ENCODE results near the gene PCDHB9.
"Not testable (repeated sequence)": the region's sequence is repeated elsewhere in the genome, so short reads cannot be mapped to it uniquely, and the experiment has no call there.

PCDHB9 gene

GRCh38 chr5:141189131-141189530 lies 2.2 kb downstream of the PCDHB9 start:
- not testable (repeated sequence) for H3K4me1 ChIP-seq (ENCODE audit: control insufficient read depth, insufficient read depth, low read length, unreplicated experiment); H3K36me3 ChIP-seq (ENCODE audit: insufficient read depth, low read length); H2AFZ ChIP-seq (ENCODE audit: low read length, unreplicated experiment); H3K27me3 ChIP-seq (ENCODE audit: insufficient read depth, low read length); H3K4me3 ChIP-seq (ENCODE audit: low read depth, low read length); H3K79me2 ChIP-seq (ENCODE audit: control insufficient read depth, insufficient read depth, low read length, unreplicated experiment); H3K27ac ChIP-seq (ENCODE audit: low read depth, low read length)

GRCh38 chr5:141192110-141192725 lies 5.3 kb downstream of the PCDHB9 start, which contains the start of gene PCDHB10:
Gene PCDHB10 (plus strand): TSS chr5:141192353. CDS start chr5:141192553, 200 bp downstream.
- no peak within 1 kb of the TSS for H3K27ac ChIP-seq (ENCODE audit: low read depth, low read length)
- H3K36me3 ChIP-seq (ENCODE audit: insufficient read depth, low read length): no peaks in the 10 kb centered on the region
- no peak within 1 kb of the TSS for H3K4me3 ChIP-seq (ENCODE audit: low read depth, low read length)
- peaks cover 8% of the 10 kb centered on the region; the same call in 1 of the 2 replicates for H3K27me3 ChIP-seq (ENCODE audit: insufficient read depth, low read length)
- no peaks in the 10 kb centered on the region for H3K4me1 ChIP-seq (ENCODE audit: control insufficient read depth, insufficient read depth, low read length, unreplicated experiment)
- H3K79me2 ChIP-seq (ENCODE audit: control insufficient read depth, insufficient read depth, low read length, unreplicated experiment): no peaks in the 10 kb centered on the region
- no peak within 1 kb of the TSS for H2AFZ ChIP-seq (ENCODE audit: low read length, unreplicated experiment)

GRCh38 chr5:141194332-141194731 lies 7.4 kb downstream of the PCDHB9 start:
- H3K36me3 ChIP-seq (ENCODE audit: insufficient read depth, low read length); H3K79me2 ChIP-seq (ENCODE audit: control insufficient read depth, insufficient read depth, low read length, unreplicated experiment); H3K27ac ChIP-seq (ENCODE audit: low read depth, low read length); H3K4me1 ChIP-seq (ENCODE audit: control insufficient read depth, insufficient read depth, low read length, unreplicated experiment); H3K4me3 ChIP-seq (ENCODE audit: low read depth, low read length); H3K27me3 ChIP-seq (ENCODE audit: insufficient read depth, low read length); H2AFZ ChIP-seq (ENCODE audit: low read length, unreplicated experiment): not testable (repeated sequence)

- Histone ChIP-seq H3K4me1 (ENCODE audit: control insufficient read depth, insufficient read depth, low read length, unreplicated experiment) (no peaks in the 10 kb centered on the region), H3K36me3 (ENCODE audit: insufficient read depth, low read length) (no peaks in the 10 kb centered on the region), H3K79me2 (ENCODE audit: control insufficient read depth, insufficient read depth, low read length, unreplicated experiment) (no peaks in the 10 kb centered on the region), H2AFZ (ENCODE audit: low read length, unreplicated experiment) (no peak overlapping the region), H3K27ac (ENCODE audit: low read depth, low read length) (no peak overlapping the region), H3K27me3 (ENCODE audit: insufficient read depth, low read length) (peaks cover 6% of the 10 kb centered on the region; the same call in 1 of the 2 replicates), H3K4me3 (ENCODE audit: low read depth, low read length) (no peak overlapping the region)
Observed at GRCh38 chr5:141196363-141196762, 9.4 kb downstream of the PCDHB9 start.

GRCh38 chr5:141199359-141200235 lies 12.6 kb downstream of the PCDHB9 start, which contains the start of gene PCDHB11:
Gene PCDHB11 (plus strand): TSS chr5:141199627. CDS start chr5:141199775, 148 bp downstream.
- H3K27ac ChIP-seq (ENCODE audit: low read depth, low read length): no peak within 1 kb of the TSS
- no peaks in the 10 kb centered on the region for H3K4me1 ChIP-seq (ENCODE audit: control insufficient read depth, insufficient read depth, low read length, unreplicated experiment)
- no peaks in the 10 kb centered on the region for H3K36me3 ChIP-seq (ENCODE audit: insufficient read depth, low read length)
- no peaks in the 10 kb centered on the region for H3K27me3 ChIP-seq (ENCODE audit: insufficient read depth, low read length)
- H3K79me2 ChIP-seq (ENCODE audit: control insufficient read depth, insufficient read depth, low read length, unreplicated experiment): no peaks in the 10 kb centered on the region
- no peak within 1 kb of the TSS for H3K4me3 ChIP-seq (ENCODE audit: low read depth, low read length)
- no peak within 1 kb of the TSS for H2AFZ ChIP-seq (ENCODE audit: low read length, unreplicated experiment)

GRCh38 chr5:141201126-141201525 lies 14.2 kb downstream of the PCDHB9 start:
- not testable (repeated sequence) for H3K4me1 ChIP-seq (ENCODE audit: control insufficient read depth, insufficient read depth, low read length, unreplicated experiment); H3K79me2 ChIP-seq (ENCODE audit: control insufficient read depth, insufficient read depth, low read length, unreplicated experiment); H3K27me3 ChIP-seq (ENCODE audit: insufficient read depth, low read length); H3K4me3 ChIP-seq (ENCODE audit: low read depth, low read length); H3K27ac ChIP-seq (ENCODE audit: low read depth, low read length); H2AFZ ChIP-seq (ENCODE audit: low read length, unreplicated experiment); H3K36me3 ChIP-seq (ENCODE audit: insufficient read depth, low read length)

GRCh38 chr5:141201646-141202045 lies 14.7 kb downstream of the PCDHB9 start:
- not testable (repeated sequence) for H3K4me1 ChIP-seq (ENCODE audit: control insufficient read depth, insufficient read depth, low read length, unreplicated experiment); H3K27me3 ChIP-seq (ENCODE audit: insufficient read depth, low read length); H2AFZ ChIP-seq (ENCODE audit: low read length, unreplicated experiment); H3K36me3 ChIP-seq (ENCODE audit: insufficient read depth, low read length); H3K27ac ChIP-seq (ENCODE audit: low read depth, low read length); H3K4me3 ChIP-seq (ENCODE audit: low read depth, low read length); H3K79me2 ChIP-seq (ENCODE audit: control insufficient read depth, insufficient read depth, low read length, unreplicated experiment)

- Histone ChIP-seq H3K27ac (ENCODE audit: low read depth, low read length) (no peak within 1 kb of the TSS), H2AFZ (ENCODE audit: low read length, unreplicated experiment) (no peak within 1 kb of the TSS), H3K27me3 (ENCODE audit: insufficient read depth, low read length) (peaks cover 30% of the 10 kb centered on the region), H3K36me3 (ENCODE audit: insufficient read depth, low read length) (no peaks in the 10 kb centered on the region), H3K4me1 (ENCODE audit: control insufficient read depth, insufficient read depth, low read length, unreplicated experiment) (no peaks in the 10 kb centered on the region), H3K4me3 (ENCODE audit: low read depth, low read length) (no peak within 1 kb of the TSS), H3K79me2 (ENCODE audit: control insufficient read depth, insufficient read depth, low read length, unreplicated experiment) (no peaks in the 10 kb centered on the region)
Observed at GRCh38 chr5:141208478-141208877, 21.5 kb downstream of the PCDHB9 start, which contains the start of gene PCDHB12. Gene PCDHB12 (plus strand): TSS chr5:141208719. CDS start chr5:141208908, 189 bp downstream.

GRCh38 chr5:141210281-141210680 lies 23.3 kb downstream of the PCDHB9 start:
- not testable (repeated sequence) for H3K27ac ChIP-seq (ENCODE audit: low read depth, low read length); H3K79me2 ChIP-seq (ENCODE audit: control insufficient read depth, insufficient read depth, low read length, unreplicated experiment); H3K36me3 ChIP-seq (ENCODE audit: insufficient read depth, low read length); H3K4me3 ChIP-seq (ENCODE audit: low read depth, low read length); H2AFZ ChIP-seq (ENCODE audit: low read length, unreplicated experiment); H3K4me1 ChIP-seq (ENCODE audit: control insufficient read depth, insufficient read depth, low read length, unreplicated experiment)
- peaks cover 30% of the 10 kb centered on the region for H3K27me3 ChIP-seq (ENCODE audit: insufficient read depth, low read length)

- H3K27ac ChIP-seq (ENCODE audit: low read depth, low read length); H3K4me3 ChIP-seq (ENCODE audit: low read depth, low read length); H3K36me3 ChIP-seq (ENCODE audit: insufficient read depth, low read length); H2AFZ ChIP-seq (ENCODE audit: low read length, unreplicated experiment); H3K4me1 ChIP-seq (ENCODE audit: control insufficient read depth, insufficient read depth, low read length, unreplicated experiment); H3K79me2 ChIP-seq (ENCODE audit: control insufficient read depth, insufficient read depth, low read length, unreplicated experiment): not testable (repeated sequence)
- peaks cover 30% of the 10 kb centered on the region for H3K27me3 ChIP-seq (ENCODE audit: insufficient read depth, low read length)
Observed at GRCh38 chr5:141210849-141211248, 23.9 kb downstream of the PCDHB9 start.
